Upper lobe of right lung (tissue), 1 donor: ENCODE measurements around the gene DHCR24. TPM values are rescaled to one million over a fixed set of nuclear protein-coding genes. Genes with fewer than 3 reads are reported as not detected.
A peak's percentile ranks its signal among the peaks of the same experiment; 100 is the strongest.

Source experiments
- ATAC-seq: fragments of 200-7000 bp; cut with Tn5 transposase; one replicate; pipeline ENCODE4 v1.9.1; 2020; ENCODE audit warnings: mild to moderate bottlenecking, moderate library complexity
- DNase-seq: peaks from one replicate; pipeline ENCODE4 v3.0.0-alpha.2; 2020
- H3K27ac ChIP-seq: fragments of 200-600 bp; one replicate; pipeline ENCODE4 v1.8.0; 2022
- H3K27me3 ChIP-seq: fragments of 200-600 bp; one replicate; pipeline ENCODE4 v1.8.0; 2022; ENCODE audit warnings: mild to moderate bottlenecking
- H3K36me3 ChIP-seq: fragments of 200-600 bp; one replicate; pipeline ENCODE4 v1.8.0; 2022
- H3K4me1 ChIP-seq: fragments of 200-600 bp; one replicate; pipeline ENCODE4 v1.8.0; 2022
- H3K4me3 ChIP-seq: fragments of 200-600 bp; one replicate; pipeline ENCODE4 v1.8.0; 2022; ENCODE audit warnings: mild to moderate bottlenecking
- H3K9me3 ChIP-seq: fragments of 200-600 bp; one replicate; pipeline ENCODE4 v1.8.0; 2022
- CTCF ChIP-seq: fragments of 200-600 bp; IDR thresholded peaks from one replicate; pipeline ENCODE4 v1.8.0; 2022; ENCODE audit warnings: antibody characterized with exemption
- intact Hi-C: fragments of 100-400 bp; cut with DNase I; formaldehyde crosslinking; loops from one replicate; pipeline ENCODE4 v1.11.0; 2022
- total RNA-seq: library from RNA; stranded (reverse); fragmentation: NEBNext Ultra II Directional; extraction: Animal tissue kit (Norgen Biotek cat#: 25700); gene quantifications from one replicate; pipeline ENCODE4 v1.2.1, GENCODE V29; 2021
- donor health status: DM: no; HTN: yes; CAD: no; lungs with severe emphysema.

DHCR24 gene
- total RNA-seq, 1 donor from 2014 or later: 749 TPM

- Histone ChIP-seq H3K9me3 (no peaks in the 10 kb centered on the region), H3K4me1 (peaks cover 8% of the 10 kb centered on the region), H3K27me3 (no peaks in the 10 kb centered on the region), H3K36me3 (peaks cover 23% of the 10 kb centered on the region), H3K4me3 (no peak overlapping the region), H3K27ac (no peak overlapping the region)
- intact Hi-C loops: no loop called here
- DNase-seq (peak; percentile 52), ATAC-seq (peak; percentile 29)
- no peak for TF ChIP-seq CTCF
Measured at GRCh38 chr1:54857746-54858561, 29.0 kb downstream of the DHCR24 start.

GRCh38 chr1:54857141-54857540, 29.9 kb downstream of the DHCR24 start:
- Histone ChIP-seq H3K27me3 (no peaks in the 10 kb centered on the region), H3K4me3 (no peak overlapping the region), H3K4me1 (peaks cover 8% of the 10 kb centered on the region), H3K9me3 (no peaks in the 10 kb centered on the region), H3K36me3 (peaks cover 29% of the 10 kb centered on the region), H3K27ac (no peak overlapping the region)
- ATAC-seq (no peak), DNase-seq (peak; percentile 12)
- no peak for TF ChIP-seq CTCF
- intact Hi-C loops: no loop called here

- H3K27ac ChIP-seq: no peak overlapping the region
- no peak for TF ChIP-seq CTCF
- H3K27me3 ChIP-seq: no peaks in the 10 kb centered on the region
- H3K4me1 ChIP-seq: peaks cover 4% of the 10 kb centered on the region
- no peaks in the 10 kb centered on the region for H3K9me3 ChIP-seq
- no peak for DNase-seq
- H3K36me3 ChIP-seq: peaks cover 35% of the 10 kb centered on the region
- H3K4me3 ChIP-seq: no peak overlapping the region
- ATAC-seq: peak; percentile 32
- intact Hi-C loops: no loop called here
Measured at GRCh38 chr1:54854381-54855020, 32.5 kb downstream of the DHCR24 start.

- H3K9me3 ChIP-seq: no peaks in the 10 kb centered on the region
- TF ChIP-seq CTCF: no peak
- H3K27me3 ChIP-seq: no peaks in the 10 kb centered on the region
- ATAC-seq (no peak), DNase-seq (peak; percentile 34)
- no peaks in the 10 kb centered on the region for H3K4me1 ChIP-seq
- no peak overlapping the region for H3K4me3 ChIP-seq
- intact Hi-C loops: no loop called here
- H3K36me3 ChIP-seq: peaks cover 41% of the 10 kb centered on the region
- H3K27ac ChIP-seq: no peak overlapping the region
Measured at GRCh38 chr1:54853793-54854370, 33.1 kb downstream of the DHCR24 start.

GRCh38 chr1:54853096-54853792, 33.8 kb downstream of the DHCR24 start:
- Histone ChIP-seq H3K9me3 (no peaks in the 10 kb centered on the region), H3K27me3 (no peaks in the 10 kb centered on the region), H3K27ac (no peak overlapping the region), H3K36me3 (peaks cover 46% of the 10 kb centered on the region), H3K4me3 (no peak overlapping the region), H3K4me1 (no peaks in the 10 kb centered on the region)
- DNase-seq: peak; percentile 34
- intact Hi-C loops: no loop called here
- no peak for ATAC-seq
- TF ChIP-seq CTCF: no peak
